Mesothelial cell of epicardium (in vitro differentiated cells): ENCODE data around the gene MYO1G. TPM values are rescaled to one million over a fixed set of nuclear protein-coding genes. Genes with fewer than 3 reads are reported as not detected.

Experiments used
- DNase-seq, 2 experiments: peaks; one replicate each; pipeline ENCODE4 v3.0.0; 2021; ENCODE audit warnings: low spot score in 2 of 2; ENCODE audit not compliant: unreplicated experiment in 2 of 2
- H3K27ac Mint-ChIP-seq: 2 replicates; pipeline ENCODE4 v1.8.0; 2021; ENCODE audit warnings: mixed read lengths
- H3K27me3 Mint-ChIP-seq: 2 replicates; pipeline ENCODE4 v1.8.0; 2021; ENCODE audit warnings: low read depth, mixed read lengths
- H3K36me3 Mint-ChIP-seq: 2 replicates; pipeline ENCODE4 v1.8.0; 2021; ENCODE audit warnings: mixed read lengths
- H3K4me1 Mint-ChIP-seq: 2 replicates; pipeline ENCODE4 v1.8.0; 2021; ENCODE audit warnings: mixed read lengths
- H3K4me3 Mint-ChIP-seq: 2 replicates; pipeline ENCODE4 v1.8.0; 2021; ENCODE audit warnings: mild to moderate bottlenecking, moderate library complexity, mixed read lengths
- H3K9me3 Mint-ChIP-seq: 2 replicates; pipeline ENCODE4 v1.8.0; 2021; ENCODE audit warnings: mixed read lengths
- CTCF ChIP-seq: fragments of 200-600 bp; sonication (generic); IDR thresholded peaks from one replicate; pipeline ENCODE4 v1.5.0; 2021; ENCODE audit warnings: antibody characterized with exemption; ENCODE audit not compliant: unreplicated experiment
- total RNA-seq: library from RNA; stranded (reverse); gene quantifications from 3 replicates; pipeline ENCODE4 v1.2.1, GENCODE V29; 2021

The MYO1G gene
- total RNA-seq, 1 donor from 2014 or later, result 0.65 TPM

GRCh38 chr7:44969049-44969700 lies 9.6 kb downstream of the MYO1G start:
- no peaks in the 10 kb centered on the region for H3K4me1 Mint-ChIP-seq
- H3K4me3 Mint-ChIP-seq, result no peak overlapping the region
- TF ChIP-seq CTCF, result no peak
- DNase-seq, result no peak
- no peaks in the 10 kb centered on the region for H3K36me3 Mint-ChIP-seq
- H3K27ac Mint-ChIP-seq, result no peak overlapping the region
- no peaks in the 10 kb centered on the region for H3K9me3 Mint-ChIP-seq
- no peaks in the 10 kb centered on the region for H3K27me3 Mint-ChIP-seq

- no peak for DNase-seq
- no peak for TF ChIP-seq CTCF
- Mint-ChIP-seq H3K9me3 (no peaks in the 10 kb centered on the region), H3K4me1 (no peaks in the 10 kb centered on the region), H3K4me3 (no peak overlapping the region), H3K27ac (no peak overlapping the region), H3K36me3 (no peaks in the 10 kb centered on the region), H3K27me3 (peaks cover 3% of the 10 kb centered on the region)
These were observed 11.0 kb downstream of the MYO1G start for GRCh38 chr7:44967571-44968446.

GRCh38 chr7:44966731-44967538 lies 11.9 kb downstream of the MYO1G start:
- no peak for TF ChIP-seq CTCF
- Mint-ChIP-seq H3K36me3 (no peaks in the 10 kb centered on the region), H3K27me3 (peaks cover 3% of the 10 kb centered on the region), H3K9me3 (no peaks in the 10 kb centered on the region), H3K4me1 (no peaks in the 10 kb centered on the region), H3K27ac (no peak overlapping the region), H3K4me3 (no peak overlapping the region)
- DNase-seq, result no peak

- TF ChIP-seq CTCF, result no peak
- DNase-seq, result no peak
- Mint-ChIP-seq H3K4me1 (no peaks in the 10 kb centered on the region), H3K4me3 (no peak overlapping the region), H3K36me3 (no peaks in the 10 kb centered on the region), H3K9me3 (no peaks in the 10 kb centered on the region), H3K27ac (no peak overlapping the region), H3K27me3 (peaks cover 3% of the 10 kb centered on the region)
These were observed 12.7 kb downstream of the MYO1G start for GRCh38 chr7:44965937-44966730.

- no peaks in the 10 kb centered on the region for H3K9me3 Mint-ChIP-seq
- DNase-seq, result no peak
- TF ChIP-seq CTCF, result no peak
- no peaks in the 10 kb centered on the region for H3K4me1 Mint-ChIP-seq
- no peaks in the 10 kb centered on the region for H3K36me3 Mint-ChIP-seq
- H3K4me3 Mint-ChIP-seq, result no peak overlapping the region
- peaks cover 5% of the 10 kb centered on the region for H3K27me3 Mint-ChIP-seq
- H3K27ac Mint-ChIP-seq, result no peak overlapping the region
These were observed 13.3 kb downstream of the MYO1G start for GRCh38 chr7:44965441-44965903.
